GM13976 (cell line): Measurements from ENCODE around the gene SGCG.

Source experiments
- DNase-seq: peaks from one replicate; pipeline ENCODE4 v3.0.0; 2012; ENCODE audit warnings: low spot score
- in situ Hi-C: fragments of 300-500 bp; cut with MboI; formaldehyde crosslinking; loops from one replicate; pipeline ENCODE4 v1.12.0; 2022; ENCODE audit warnings: low sequenced_read_pairs, mixed read lengths, inconsistent platforms; ENCODE audit not compliant: unreplicated experiment
- TF ChIP-seq, protein P1 (sequence below): IDR thresholded peaks from 2 replicates; pipeline ENCODE4 v1.5.1; 2012; ENCODE audit warnings: borderline replicate concordance, mild to moderate bottlenecking; ENCODE audit not compliant: insufficient read depth; ENCODE audit errors: extremely low read depth, missing control alignments, control extremely low read depth

Gene SGCG

DNA sequence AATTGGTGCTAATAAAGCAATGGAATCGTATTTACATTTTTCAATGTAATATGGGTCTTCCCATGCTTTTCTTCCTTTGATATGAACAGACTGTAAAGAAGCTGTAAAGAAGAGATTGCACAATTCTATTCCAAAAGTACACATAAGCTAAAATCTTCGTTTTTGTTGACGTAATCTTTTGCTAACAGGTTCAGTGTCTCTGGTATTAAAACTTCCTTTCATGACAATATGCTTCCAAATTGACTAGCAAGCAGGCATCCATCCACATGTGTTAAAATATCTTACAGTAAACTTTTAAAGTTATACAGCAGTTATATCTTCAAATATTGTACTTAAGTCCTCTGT, 19.3 kb upstream of the SGCG start:
- TF ChIP-seq, protein P1, sequence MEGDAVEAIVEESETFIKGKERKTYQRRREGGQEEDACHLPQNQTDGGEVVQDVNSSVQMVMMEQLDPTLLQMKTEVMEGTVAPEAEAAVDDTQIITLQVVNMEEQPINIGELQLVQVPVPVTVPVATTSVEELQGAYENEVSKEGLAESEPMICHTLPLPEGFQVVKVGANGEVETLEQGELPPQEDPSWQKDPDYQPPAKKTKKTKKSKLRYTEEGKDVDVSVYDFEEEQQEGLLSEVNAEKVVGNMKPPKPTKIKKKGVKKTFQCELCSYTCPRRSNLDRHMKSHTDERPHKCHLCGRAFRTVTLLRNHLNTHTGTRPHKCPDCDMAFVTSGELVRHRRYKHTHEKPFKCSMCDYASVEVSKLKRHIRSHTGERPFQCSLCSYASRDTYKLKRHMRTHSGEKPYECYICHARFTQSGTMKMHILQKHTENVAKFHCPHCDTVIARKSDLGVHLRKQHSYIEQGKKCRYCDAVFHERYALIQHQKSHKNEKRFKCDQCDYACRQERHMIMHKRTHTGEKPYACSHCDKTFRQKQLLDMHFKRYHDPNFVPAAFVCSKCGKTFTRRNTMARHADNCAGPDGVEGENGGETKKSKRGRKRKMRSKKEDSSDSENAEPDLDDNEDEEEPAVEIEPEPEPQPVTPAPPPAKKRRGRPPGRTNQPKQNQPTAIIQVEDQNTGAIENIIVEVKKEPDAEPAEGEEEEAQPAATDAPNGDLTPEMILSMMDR, result no peak
- no peak for DNase-seq
- in situ Hi-C loops, result no loop called here

DNA sequence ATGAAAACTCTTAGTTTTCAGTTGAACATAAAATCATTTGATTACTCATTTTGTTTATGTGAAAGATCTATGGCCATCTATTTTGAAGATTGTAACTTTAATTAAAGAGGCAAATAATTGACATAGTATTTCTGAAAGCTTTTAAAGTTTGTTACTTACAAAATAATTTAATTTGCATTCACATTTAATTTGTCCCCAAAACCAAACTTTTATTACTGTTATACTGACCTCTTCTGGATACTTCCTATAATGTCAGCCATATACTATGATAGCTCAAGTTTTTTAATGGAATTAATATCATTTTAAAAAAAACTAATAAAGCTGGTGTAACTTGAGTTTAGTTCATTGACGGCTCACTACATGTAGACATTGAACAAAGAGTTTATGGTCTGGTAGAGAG, 4.9 kb upstream of the SGCG start:
- in situ Hi-C loops, result no loop called here
- TF ChIP-seq, protein P1, result no peak
- DNase-seq, result no peak

DNA sequence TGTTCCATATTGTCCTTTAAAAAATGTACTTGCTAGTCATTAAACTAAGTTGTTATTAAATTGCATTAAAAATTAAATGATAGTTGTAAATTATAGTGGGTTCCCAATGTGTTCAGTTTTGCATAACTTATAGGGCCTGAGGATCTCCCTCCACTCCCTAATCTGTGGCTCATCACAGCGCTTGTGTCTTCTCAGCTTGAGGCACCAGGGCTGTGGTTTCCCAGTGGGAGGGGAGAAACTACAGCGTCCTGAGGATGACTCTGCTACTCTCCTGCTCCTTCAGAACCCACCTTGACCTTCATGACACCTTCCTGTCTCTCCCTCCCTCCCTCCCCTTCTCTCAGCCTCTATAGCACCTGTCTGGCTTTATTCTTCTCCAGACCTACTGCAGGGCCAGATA, 1.4 kb downstream of the SGCG start:
- no peak for DNase-seq
- TF ChIP-seq, protein P1, result no peak
- in situ Hi-C loops, result no loop called here

DNA sequence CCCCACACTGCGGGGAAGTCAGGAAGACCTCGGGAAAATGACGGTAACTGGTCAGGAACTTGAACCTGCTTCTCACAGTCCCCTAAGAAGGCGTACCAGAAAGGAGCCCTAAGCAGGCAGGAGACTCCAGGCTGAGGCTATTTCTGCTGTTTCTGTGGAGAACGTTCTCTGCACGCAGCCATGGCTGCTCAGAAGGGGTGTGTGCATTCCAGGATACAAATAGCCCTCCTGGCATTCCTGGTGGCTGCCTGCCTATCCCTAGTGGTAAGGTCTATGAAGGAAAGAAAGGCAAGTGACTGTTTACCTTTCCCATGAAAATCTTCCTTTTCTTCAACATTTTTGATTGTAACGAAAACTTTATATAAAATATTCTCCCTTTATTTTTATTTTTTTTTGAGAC, 2.5 kb downstream of the SGCG start:
- TF ChIP-seq, protein P1, result no peak
- DNase-seq, result no peak
- in situ Hi-C loops, result no loop called here

DNA sequence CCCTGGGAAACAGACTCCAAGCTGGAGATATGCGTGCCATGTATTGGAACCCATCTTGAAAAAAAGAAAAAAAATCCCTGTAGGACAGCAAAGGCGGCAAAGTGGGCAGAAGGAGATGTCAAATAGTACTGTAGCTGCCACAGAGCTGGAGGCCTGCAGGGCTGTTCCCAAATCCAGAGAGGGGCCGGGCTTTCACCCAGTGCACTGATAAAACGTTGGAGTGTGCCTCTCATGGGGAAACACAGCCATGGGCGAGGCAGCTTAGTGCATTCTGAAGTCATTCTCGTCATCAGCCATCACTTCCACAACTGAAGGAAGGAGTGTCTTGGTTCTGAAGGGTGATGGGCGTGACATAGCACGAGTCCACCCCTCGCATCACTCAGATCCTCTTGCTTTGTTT, 4.8 kb downstream of the SGCG start:
- TF ChIP-seq, protein P1, result no peak
- in situ Hi-C loops, result no loop called here
- no peak for DNase-seq

DNA sequence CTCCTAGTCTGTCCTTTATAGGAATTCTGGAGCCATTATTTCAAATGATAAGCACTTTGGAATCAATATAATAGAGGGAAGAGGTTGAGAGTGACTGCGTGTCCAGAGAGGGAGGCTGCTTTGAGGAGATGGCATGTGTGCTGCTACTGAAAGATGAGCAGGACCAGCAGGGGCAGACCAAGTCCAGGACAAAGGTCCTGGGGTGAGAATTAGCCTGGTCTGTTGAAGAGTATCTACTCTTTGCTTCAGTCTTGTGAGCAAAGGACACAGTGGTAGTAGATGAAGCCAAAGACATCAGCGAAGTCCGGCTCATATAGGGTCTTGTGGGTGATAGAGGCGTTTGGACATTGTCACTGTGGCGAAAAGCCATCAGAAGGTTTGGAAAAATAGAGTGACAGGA, 21.1 kb downstream of the SGCG start:
- in situ Hi-C loops, result no loop called here
- no peak for DNase-seq
- TF ChIP-seq, protein P1, result no peak

DNA sequence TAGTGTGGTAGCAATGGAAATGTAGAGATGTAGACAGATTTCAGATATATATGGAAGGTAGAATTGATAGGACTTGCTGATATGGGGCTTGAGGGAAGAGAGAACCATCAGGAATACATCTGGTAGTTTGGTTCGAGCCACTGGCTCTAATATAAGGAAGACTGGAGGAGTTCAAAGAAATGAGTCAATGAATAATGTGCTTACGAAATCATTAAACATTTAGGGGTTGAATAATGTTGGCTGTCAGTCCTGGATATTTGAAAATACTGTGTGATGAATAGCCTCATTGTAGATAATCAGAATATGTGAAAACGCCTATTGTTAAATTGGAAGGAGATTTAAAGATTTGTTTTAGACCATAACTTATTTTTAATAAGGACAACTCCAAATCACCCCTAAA, 21.6 kb downstream of the SGCG start:
- in situ Hi-C loops, result no loop called here
- DNase-seq, result no peak
- TF ChIP-seq, protein P1, result no peak
